Measurements from ENCODE around the gene IRS2.
A peak's percentile ranks its signal among the peaks of the same experiment; 100 is the strongest.

Gene IRS2

DNA sequence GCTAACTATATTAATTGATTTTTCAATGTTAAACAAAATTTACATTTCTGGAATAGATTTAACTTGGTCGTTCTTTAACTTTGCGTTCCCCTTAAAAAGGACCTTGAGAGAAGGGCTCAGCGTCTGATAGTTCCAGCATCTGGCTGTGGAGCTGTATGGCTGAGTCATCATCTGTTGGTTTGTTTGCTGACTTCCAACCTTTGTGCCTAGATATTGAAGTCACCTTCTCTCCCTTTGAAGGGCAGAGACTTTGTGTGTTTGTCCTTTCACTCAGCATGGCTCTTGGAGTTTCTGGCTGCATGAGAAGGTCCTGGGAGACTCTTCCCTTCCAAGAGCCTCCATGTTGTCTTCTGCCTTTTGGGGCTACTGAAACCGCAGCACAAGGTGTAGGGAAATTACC lies 16.6 kb upstream of the IRS2 start:
- DNase-seq (ENCODE audit: low spot score), result no peak

DNA sequence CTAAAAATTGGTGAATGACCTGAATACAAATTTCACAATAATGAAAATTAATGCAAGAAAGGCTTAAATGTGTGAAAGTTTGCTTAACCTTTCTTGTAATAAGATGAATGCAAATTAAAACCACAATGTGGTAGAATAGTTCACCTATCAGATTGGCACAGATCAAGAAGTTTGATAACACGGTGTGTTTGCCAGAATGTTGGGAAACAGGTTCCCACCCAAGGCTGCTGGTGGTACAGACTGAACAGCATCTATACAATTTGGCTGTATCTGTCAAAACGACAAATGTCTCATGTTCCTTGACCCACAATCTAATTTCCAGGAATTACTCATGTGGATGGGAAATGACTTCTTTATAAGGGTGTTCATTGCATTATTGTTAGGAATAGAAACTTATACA lies 8.6 kb upstream of the IRS2 start:
- DNase-seq (ENCODE audit: low spot score), result no peak

DNA sequence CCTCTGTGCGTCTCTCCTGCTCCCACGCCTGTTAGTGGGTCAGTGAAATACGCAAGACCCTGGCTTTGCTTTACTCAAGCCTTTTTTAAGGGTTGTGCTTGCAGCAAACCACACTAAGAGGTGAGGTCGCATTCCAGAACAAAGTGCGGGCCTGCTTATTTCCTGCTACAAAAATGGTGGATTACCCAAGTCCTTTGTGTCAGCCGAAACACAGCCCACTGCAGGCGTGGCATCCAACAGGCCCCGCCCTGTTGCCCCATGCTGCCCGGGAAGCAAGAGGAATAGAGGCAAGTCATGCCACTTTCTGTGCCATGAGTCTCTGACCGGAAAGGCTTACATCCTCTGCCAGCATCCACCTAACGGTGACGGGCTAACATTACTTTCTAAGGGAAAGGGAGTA lies 7.7 kb upstream of the IRS2 start:
- no peak for DNase-seq (ENCODE audit: low spot score)

DNA sequence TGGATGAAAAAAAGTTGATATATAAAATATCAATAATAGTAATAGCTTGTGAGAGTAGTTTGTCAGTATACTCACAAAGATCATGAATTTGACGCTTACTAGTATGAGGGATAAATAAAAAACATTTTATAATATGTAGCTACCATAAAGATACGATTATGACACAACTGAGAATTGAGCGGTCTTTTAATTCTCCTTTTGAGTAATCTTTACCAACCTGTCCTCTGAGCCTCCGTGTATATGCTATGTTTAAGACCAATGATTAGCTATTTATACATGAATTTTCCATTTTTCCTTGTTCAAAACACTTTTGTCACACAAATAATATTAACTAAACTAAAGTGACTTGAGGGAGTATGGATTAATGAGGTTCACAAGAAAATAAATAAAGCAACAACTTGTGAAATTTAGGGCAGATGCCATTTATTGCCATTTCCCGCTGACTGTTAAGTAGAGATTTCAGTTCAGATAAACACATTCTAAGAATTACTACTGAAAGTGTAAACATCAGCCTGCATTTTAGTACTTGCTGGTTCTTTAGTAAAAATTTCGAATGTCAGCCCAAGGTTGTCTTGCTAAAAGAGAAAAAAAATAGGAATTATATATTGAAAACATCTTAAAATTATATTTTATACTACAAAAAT lies 6.2 kb upstream of the IRS2 start:
- peak; percentile 48 for DNase-seq (ENCODE audit: low spot score)

DNA sequence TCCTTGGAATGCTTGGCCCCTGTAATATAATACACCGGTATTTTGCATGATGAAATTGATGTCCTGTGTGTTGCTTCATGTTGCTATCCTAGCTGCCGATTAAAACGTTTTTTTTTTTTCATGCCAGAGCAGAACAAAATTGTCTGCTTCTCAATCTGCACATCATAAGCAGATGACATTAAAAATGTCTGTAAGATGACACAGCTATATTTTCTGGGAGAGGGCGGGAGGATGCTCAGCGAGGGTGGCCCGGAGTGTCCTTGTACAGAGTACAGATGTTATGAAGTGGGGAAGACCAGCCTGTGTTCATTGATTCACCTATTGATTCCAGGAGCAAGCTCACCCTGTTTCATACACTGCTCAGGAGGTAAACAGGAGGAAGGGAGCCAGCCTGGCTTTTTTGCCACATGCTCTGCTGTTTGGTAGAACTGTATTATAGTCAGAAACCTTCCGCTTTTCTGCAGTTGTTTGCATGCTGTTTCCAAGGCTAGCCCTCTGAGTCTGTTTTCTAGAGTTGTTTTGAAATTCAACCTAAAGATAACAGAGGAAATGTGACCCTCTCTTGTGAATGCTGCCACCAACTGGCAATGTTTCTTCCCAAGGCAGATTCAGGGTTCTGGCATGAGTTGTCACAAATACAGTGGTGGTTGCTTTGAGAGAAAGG lies 4.7 kb upstream of the IRS2 start:
- peak; percentile 91 for DNase-seq (ENCODE audit: low spot score)

DNA sequence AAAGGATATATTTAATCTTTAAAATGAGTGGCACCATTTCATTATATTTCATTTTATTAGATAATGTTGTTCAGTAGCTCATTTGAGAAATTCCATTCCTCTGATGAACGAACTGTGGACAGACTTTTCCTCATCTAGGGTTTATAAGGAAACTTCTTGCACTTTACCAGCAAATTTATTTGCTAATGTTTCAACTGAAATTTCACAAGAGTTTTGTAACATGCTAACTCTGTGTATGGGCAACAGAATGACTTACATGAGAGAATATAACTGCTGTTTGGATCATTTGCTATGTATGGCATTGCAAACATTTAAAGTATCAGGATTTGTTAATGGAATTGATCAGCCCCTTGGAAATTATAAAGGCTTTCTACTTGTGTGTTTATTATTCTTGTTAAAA lies 3.7 kb upstream of the IRS2 start:
- DNase-seq (ENCODE audit: low spot score), result peak; percentile 45

DNA sequence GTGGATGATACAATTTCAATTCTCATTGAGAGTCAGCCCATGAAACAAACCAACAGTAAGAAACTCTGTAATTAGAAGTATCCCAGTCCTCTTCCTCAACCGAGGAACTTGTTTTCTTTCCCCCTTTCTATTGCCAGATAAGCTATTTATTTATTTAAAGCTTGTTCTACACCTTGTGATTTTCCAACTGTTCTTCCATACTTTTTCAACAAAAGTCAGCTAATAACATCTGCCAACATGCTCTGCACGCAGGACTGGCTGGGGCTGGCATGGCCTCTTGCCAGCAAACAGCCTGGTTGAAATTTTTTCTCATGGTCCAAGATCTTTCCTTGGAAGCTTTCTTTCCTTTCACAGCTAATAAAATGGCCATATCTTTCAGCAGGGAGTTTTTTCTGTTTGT lies 2.9 kb upstream of the IRS2 start:
- DNase-seq (ENCODE audit: low spot score), result peak; percentile 55

DNA sequence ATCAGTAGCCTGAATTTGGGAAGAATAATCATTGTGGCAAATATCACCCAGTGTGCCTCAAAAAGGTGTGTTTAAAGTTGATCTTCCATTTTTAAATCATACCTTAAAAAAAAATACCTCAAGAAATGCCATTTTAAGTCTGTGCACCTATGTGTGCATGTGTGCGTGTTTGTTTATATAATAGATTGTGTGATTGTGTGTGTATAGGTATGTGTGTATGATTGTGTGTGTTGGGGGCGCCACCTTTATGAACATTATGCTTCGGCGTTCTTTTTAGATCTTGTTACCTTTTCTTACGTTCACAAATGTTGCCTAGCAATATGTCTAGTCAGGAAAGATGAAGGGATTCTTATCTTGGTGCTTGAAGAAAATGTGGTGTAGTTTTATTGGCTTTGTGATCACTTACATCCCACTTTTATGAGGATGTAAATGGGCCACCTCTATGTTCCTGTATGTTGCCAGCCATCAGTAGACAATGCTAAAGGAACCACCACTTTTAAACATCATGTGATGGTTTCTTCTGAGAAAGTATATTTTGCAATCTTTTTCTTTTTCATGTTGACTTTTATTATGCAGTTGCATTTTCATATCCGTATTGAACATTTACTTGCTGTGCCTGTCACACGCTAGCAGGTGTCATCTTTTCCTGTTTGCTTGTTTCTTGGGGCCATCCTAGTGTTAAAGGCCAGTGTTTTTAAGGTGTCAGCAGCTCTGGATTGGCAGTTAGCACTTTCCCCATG lies 2.2 kb upstream of the IRS2 start:
- DNase-seq (ENCODE audit: low spot score), result no peak

DNA sequence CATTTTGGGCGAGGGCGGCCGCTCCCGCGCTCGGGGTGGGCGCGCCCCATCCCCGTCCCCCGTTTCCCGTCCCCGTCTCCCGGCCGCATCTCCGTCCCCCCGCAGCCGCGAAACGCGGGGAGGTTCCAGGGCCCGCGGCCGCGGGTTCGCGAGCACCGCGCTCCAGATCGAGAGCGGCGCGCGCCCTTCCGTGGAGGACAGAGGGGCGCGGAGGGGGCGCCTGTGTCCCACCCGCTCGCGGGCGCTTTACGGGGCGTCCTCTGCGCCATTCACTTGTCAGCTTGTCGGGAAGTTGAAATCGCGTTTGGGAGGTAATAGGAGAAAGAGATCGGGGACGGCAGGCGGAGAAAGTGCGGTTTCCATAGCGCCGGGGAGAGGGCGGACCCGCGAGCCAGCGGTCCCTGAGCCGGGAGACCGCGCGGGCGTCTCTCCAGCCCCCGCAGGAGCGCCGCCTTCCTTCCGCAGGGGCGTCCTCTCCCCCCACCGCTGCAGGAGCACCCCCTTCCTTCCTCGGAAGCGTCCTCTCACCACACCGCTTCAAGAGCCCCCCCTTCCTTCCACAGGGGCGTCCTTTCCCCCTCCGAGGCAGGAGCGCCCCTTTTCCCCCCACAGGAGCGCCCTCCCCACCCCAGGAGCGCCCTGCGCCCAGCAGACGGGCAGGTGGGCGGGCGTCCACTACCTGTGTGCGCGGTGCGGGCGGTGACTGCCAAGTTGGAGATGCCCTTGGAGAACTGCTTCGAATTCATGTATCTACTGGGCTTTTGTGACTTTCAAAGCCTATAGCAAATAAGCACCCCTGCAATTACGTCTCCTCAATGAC lies 962 bp upstream of the IRS2 start:
- peak; percentile 69 for DNase-seq (ENCODE audit: low spot score)

DNA sequence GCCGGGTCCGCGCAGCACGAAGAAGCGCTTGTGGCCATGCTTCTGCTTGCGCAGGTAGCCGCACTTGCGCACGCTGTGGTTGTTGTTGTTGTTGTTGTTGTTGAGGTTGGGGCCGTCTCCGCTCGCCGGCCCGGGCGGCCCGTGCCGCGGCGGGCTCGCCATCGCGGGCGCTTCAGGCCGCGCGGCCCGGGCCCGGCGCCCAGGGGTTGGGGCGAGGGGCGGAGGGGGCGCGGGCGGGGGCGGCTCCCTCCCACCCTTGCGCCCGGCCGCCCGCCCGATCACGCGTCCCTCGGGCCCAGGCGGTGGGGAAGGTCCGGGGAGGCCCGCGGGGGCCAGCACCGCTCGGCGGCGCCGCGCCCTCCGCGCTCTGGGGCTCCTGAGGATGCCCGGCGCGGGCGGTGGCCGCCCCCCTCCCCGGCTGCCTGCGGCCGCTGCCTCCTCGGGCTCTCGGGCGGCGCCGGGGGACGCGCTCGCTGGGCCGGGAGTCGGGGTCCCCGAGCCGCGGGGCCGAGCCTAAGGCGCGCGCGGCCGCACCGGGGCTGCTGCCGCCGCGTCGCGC lies 412 bp downstream of the IRS2 start:
- DNase-seq (ENCODE audit: low spot score), result peak; percentile 65

DNA sequence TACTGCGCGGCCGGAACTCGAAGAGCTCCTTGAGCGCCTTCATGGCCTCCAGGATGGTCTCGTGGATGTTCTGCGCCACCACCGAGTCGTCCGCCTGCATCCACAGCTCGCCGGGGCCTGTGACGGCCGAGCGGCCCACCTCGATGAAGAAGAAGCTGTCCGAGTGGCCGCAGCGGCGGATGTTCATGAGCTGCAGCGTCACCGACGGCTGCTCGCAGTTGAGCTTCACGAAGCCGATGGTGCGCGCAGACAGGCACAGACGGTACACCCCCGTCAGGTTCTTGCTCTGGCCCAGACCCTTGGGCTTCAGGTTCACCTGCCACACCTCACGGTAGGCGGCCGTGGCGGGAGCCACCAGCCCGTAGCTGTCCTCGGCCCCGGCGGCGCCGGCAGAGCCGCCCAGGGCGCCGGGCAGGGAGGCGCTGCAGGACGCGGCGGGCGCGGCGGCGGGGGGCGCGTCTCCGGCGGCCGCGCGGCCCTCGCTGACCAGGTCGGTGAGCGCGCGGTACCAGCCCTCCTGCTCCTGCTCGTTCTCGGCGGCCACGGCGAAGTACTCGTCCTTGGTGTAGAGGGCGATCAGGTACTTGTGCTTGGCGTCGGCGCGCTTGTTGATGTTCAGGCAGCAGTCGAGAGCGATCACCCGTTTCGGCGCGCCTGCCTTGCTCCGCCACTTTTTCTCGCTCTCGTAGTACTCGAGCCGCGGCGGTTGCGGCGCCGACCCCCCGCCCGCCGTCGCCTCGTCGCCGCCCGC lies 1.1 kb downstream of the IRS2 start:
- peak; percentile 68 for DNase-seq (ENCODE audit: low spot score)

DNA sequence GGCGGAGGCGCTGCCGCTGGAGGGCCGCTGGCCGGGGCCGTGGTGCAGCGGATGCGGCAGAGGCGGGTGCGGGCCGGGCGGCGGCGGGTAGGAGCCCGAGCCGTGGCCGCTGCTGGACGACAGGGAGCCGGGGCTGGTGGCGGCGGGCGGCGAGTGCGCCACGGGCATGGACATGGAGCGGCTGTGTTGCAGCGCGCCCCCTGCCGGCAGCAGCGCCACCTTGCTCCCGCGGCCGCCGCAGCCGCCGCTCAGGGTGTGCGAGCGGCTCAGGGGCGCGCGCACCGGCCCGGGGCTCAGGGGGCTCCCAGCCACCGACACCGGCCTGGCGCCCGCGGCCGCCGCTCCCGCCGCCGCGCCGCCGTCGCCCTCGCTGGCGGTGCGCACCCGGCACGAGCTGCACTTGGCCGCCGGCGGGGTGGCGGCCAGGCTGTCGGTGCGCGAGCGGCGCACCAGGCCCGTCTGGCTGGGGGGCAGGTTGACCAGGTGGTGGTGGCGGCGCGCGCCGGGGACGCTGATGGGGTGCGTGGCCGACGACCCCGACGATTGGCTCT lies 1.7 kb downstream of the IRS2 start:
- peak; percentile 87 for DNase-seq (ENCODE audit: low spot score)

DNA sequence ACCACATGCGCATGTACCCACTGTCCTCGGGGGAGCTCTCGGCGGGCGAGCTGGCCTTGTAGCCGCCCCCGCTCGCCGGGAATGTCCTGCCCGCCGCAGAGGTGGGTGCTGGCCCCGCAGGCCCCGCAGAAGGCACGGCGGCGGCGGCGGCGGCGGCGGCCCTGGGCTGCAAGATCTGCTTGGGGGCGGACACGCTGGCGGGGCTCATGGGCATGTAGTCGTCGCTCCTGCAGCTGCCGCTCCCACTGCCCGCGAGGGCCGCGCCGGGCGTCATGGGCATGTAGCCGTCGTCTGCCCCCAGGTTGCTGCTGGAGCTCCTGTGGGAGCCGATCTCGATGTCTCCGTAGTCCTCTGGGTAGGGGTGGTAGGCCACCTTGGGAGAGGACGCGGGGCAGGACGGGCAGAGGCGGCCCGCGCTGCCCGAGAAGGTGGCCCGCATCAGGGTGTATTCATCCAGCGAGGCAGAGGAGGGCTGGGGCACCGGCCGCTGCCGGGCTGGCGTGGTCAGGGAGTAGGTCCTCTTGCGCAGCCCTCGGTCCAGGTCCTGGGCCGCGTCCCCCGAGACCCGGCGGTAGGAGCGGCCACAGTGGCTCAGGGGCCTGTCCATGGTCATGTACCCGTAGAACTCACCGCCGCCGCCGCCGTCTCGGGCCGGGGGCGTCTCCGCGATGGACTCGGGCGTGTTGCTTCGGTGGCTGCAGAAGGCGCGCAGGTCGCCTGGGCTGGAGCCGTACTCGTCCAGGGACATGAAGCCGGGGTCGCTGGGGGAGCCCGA lies 2.4 kb downstream of the IRS2 start:
- no peak for DNase-seq (ENCODE audit: low spot score)

DNA sequence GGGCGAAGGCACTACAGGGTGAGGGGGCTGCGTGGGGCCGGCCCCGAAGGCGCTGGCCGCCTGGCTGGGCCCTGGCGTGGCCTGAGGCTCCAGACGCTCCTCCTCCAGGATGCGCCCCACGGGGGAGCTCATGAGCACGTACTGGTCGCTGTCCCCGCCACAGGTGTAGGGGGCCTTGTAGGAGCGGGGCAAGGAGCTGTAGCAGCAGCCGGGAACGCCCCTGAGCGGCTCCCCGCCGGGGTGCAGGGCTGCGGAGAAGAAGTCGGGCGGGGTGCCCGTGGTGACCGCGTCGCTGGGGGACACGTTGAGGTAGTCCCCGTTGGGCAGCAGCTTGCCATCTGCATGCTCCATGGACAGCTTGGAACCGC lies 3.0 kb downstream of the IRS2 start:
- DNase-seq (ENCODE audit: low spot score), result no peak

DNA sequence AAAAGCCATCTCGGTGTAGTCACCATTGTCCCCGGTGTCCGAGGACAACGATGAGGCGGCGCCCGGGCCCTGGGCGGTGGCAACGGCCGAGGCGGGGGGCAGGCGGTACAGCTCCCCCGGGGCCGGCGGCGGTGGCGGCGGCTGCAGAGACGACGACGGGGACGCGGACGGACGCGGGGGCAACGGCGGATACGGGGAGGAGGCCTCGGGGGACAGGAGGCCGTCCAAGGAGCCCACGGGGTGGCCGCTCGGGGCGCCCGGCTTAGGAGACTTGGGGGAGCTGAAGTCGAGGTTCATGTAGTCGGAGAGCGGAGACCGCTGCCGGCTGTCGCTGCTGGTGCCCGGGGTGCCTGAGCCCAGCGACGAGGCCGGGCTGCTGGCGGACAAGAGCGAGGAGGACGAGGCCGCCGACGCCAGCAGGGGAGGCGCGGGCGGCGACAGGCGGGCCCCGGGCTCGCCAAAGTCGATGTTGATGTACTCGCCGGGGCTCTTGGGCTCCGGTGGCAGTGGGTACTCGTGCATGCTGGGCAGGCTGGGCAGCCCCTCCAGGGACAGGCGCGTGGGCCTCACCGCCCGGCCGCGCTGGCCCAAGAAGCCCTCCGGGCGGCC lies 3.5 kb downstream of the IRS2 start:
- no peak for DNase-seq (ENCODE audit: low spot score)

DNA sequence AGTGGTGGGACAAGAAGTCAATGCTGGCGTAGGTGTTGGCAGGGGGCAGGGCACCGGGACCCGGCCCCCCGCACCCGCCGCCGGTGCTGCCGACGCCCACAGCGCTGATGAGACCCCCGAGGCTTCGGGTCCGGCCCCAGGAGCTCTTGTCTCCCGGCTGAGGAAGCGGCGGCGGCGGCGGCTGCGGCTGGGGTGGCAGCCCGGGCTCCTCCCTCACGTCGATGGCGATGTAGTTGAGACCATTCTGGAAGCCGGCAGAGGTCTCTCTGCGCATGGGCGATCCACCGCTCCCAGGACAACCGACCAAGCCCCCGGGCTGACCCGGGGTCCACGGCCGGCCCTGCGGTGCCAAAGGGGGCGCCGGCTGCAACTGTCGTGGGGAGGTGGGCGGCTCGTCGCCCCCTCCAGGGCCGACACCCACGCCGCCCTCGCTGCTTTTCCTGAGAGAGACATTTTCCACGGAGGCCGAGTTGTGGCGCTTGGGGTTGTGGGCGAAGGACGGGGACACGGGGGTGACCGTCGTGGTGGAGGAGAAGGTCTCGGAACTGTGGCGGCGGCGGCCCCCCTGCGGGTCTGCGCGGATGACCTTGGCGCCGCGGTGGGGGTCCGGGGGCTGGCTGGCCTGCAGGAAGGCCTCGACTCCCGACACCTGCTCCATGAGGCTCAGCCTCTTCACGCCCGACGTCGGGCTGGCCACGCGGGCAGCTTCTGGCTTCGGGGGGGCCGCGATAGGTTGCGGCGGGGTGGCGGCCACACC lies 4.1 kb downstream of the IRS2 start:
- DNase-seq (ENCODE audit: low spot score), result no peak

DNA sequence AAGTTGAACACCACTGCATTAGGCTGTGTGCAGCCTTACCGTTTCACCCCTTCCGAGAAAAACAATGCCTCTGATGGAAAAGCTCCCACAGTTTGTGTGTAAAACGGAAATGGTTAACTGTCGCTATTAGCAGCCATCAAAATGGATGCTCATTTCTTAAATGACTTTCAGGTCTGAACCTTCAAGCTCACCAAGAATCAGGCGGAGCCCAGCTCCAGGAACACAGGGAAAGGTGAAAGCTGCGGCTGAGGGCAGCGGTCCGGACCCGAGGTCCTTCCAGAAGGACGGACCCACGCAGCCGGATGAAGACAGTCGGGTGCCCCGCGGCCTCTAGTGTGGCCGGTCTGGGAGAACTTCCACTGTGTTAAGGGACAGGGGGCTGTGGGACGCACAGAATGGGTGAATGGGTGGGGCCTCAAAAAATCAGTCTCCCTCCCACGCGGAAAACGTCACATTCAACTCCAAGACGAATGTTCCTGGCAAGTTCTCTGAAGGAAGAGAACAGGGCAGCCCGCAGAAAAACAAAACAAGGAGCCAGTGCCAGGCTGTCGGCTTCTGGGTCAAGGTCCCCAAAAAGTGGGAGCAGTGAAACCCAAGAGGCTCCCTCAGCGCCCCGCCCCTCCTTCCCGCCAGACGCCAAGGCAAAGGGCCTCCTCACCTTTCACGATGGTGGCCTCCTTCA lies 4.9 kb downstream of the IRS2 start:
- no peak for DNase-seq (ENCODE audit: low spot score)

DNA sequence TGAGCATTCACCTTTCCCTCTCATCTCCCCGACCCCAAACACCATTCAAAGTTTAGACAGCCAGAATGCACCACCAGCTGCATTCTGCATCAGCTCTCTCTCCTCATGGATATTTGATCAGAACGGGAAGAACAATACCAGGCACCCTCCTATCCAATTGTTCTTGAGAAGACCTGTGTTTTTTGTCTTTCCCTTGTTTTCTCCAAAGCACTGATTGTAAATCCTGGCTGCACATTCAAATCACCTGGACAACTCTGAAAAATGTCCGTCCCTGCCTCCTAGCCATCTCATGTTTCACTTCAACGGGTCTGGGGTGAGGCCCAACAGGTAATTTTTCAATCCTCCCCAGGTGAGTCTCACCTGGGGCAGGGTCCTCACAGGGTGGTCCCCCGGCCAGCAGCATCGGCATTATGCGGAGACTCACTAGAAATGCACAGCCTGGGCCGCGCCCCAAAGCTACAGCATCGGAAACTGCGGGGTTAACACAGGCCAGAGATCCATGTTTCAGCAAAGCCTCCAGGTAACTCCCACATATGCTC lies 5.5 kb downstream of the IRS2 start:
- peak; percentile 11 for DNase-seq (ENCODE audit: low spot score)
